A549 (cell line): ENCODE results near the gene NEK8. TPM values are rescaled to one million over a fixed set of nuclear protein-coding genes. Genes with fewer than 3 reads are reported as not detected.
A peak's percentile ranks its signal among the peaks of the same experiment; 100 is the strongest.
"Not testable (repeated sequence)": the region's sequence is repeated elsewhere in the genome, so short reads cannot be mapped to it uniquely, and the experiment has no call there.

Experiments
- ATAC-seq, 2 experiments: fragments of 200-7000 bp in 1 of 2; fragments of >200 bp in 1 of 2; cut with Nextera tagmentation in 1 of 2; cut with Tn5 transposase in 1 of 2; 3 replicates each; pipeline versions ENCODE4 v1.8.0 to v1.9.1; 2018 to 2020; ENCODE audit warnings: mild to moderate bottlenecking in 1 of 2, moderate library complexity in 1 of 2
- CTCF ChIA-PET: fragments of 300-600 bp; sonication (Branson Sonifier 250); formaldehyde crosslinking; extraction: SDS; loops from one replicate; lab custom pipeline; 2021; ENCODE audit warnings: antibody characterized with exemption, inconsistent platforms; lab: Yijun Ruan, JAX
- POLR2A ChIA-PET: fragments of 350-600 bp; formaldehyde crosslinking; extraction: SDS; loops from one replicate; lab custom pipeline; 2021; ENCODE audit warnings: antibody characterized with exemption, inconsistent platforms; lab: Yijun Ruan, JAX
- DNase-seq, 2 experiments: peaks; one replicate each; pipeline versions ENCODE4 v3.0.0 to v3.0.0-alpha.2; 2011 to 2016; ENCODE audit warnings: low read depth in 1 of 2, low spot score in 1 of 2
- FAIRE-seq: peaks from 2 replicates; lab custom pipeline; 2011; peaks lifted over from hg19 to GRCh38; lab: Jason Lieb, UNC
- H3K27ac ChIP-seq, 2 experiments: fragments of >200 bp; sonication (Bioruptor Twin); formaldehyde crosslinking; 3 replicates each; pipeline ENCODE4 v1.5.1; 2016 to 2017
- H3K4me1 ChIP-seq: fragments of >200 bp; sonication (Bioruptor Twin); formaldehyde crosslinking; 3 replicates; pipeline ENCODE4 v1.6.1; 2016
- H3K4me2 ChIP-seq: fragments of >200 bp; sonication (Bioruptor Twin); formaldehyde crosslinking; 3 replicates; pipeline ENCODE4 v1.6.1; 2016
- H3K4me3 ChIP-seq: fragments of >200 bp; sonication (Bioruptor Twin); formaldehyde crosslinking; 3 replicates; pipeline ENCODE4 v1.5.1; 2016
- H3K9me3 ChIP-seq: fragments of >200 bp; sonication (Bioruptor Twin); formaldehyde crosslinking; 3 replicates; pipeline ENCODE4 v1.6.1; 2016
- BHLHE40 ChIP-seq: IDR thresholded peaks from 2 replicates; pipeline ENCODE4 v1.6.1; 2012; ENCODE audit warnings: low read depth, low read length, inconsistent platforms
- CHD4 ChIP-seq: fragments of 200-600 bp; sonication (generic); IDR thresholded peaks from 2 replicates; pipeline ENCODE4 v1.6.1; 2016; ENCODE audit warnings: antibody characterized with exemption, mild to moderate bottlenecking, borderline replicate concordance
- CTCF ChIP-seq: fragments of >200 bp; sonication (Bioruptor Twin); formaldehyde crosslinking; IDR thresholded peaks from 3 replicates; pipeline ENCODE4 v1.5.1; 2016
- HMGXB4 ChIP-seq: fragments of 250-450 bp; sonication (Bioruptor Pico); IDR thresholded peaks from 2 replicates; pipeline ENCODE4 v1.5.0; 2021; ENCODE audit warnings: mild to moderate bottlenecking, moderate library complexity, borderline replicate concordance
- HOXA7 ChIP-seq: fragments of 250-450 bp; sonication (Bioruptor Pico); IDR thresholded peaks from 2 replicates; pipeline ENCODE4 v1.5.0; 2020; ENCODE audit warnings: mild to moderate bottlenecking, moderate library complexity
- HOXB5 ChIP-seq: fragments of 250-450 bp; sonication (Bioruptor Pico); IDR thresholded peaks from 2 replicates; pipeline ENCODE4 v1.5.0; 2020; ENCODE audit warnings: mild to moderate bottlenecking, moderate library complexity
- KDM5A ChIP-seq: fragments of 200-600 bp; sonication (generic); IDR thresholded peaks from 2 replicates; pipeline ENCODE4 v1.6.1; 2016; ENCODE audit warnings: antibody characterized with exemption, mild to moderate bottlenecking
- MAX ChIP-seq: IDR thresholded peaks from 2 replicates; pipeline ENCODE4 v1.6.1; 2012
- MAZ ChIP-seq: fragments of 150-350 bp; IDR thresholded peaks from 2 replicates; pipeline ENCODE4 v1.6.1; 2014; ENCODE audit warnings: antibody characterized with exemption, low read depth, low read length, borderline replicate concordance
- NPAS2 ChIP-seq: fragments of 250-450 bp; sonication (Bioruptor Pico); IDR thresholded peaks from 2 replicates; pipeline ENCODE4 v1.8.0; 2022; ENCODE audit warnings: mild to moderate bottlenecking, moderate library complexity, borderline replicate concordance
- PBX3 ChIP-seq: IDR thresholded peaks from 2 replicates; pipeline ENCODE4 v1.6.1; 2012
- PHF8 ChIP-seq: fragments of 200-600 bp; sonication (generic); IDR thresholded peaks from 2 replicates; pipeline ENCODE4 v1.6.1; 2016; ENCODE audit warnings: low read depth, mild to moderate bottlenecking, antibody characterized with exemption, moderate library complexity, borderline replicate concordance
- POLR2A ChIP-seq: IDR thresholded peaks from 2 replicates; pipeline ENCODE4 v1.6.1; 2012; ENCODE audit warnings: mild to moderate bottlenecking, low read length
- RCOR1 ChIP-seq: fragments of 150-350 bp; IDR thresholded peaks from 2 replicates; pipeline ENCODE4 v1.6.1; 2014; ENCODE audit warnings: antibody characterized with exemption, low read length, low read depth
- REST ChIP-seq: fragments of 200-600 bp; sonication (generic); IDR thresholded peaks from 2 replicates; pipeline ENCODE4 v1.6.1; 2016; ENCODE audit warnings: antibody characterized with exemption, mild to moderate bottlenecking, moderate library complexity
- SMC3 ChIP-seq: fragments of >200 bp; sonication (Bioruptor Twin); formaldehyde crosslinking; IDR thresholded peaks from 3 replicates; pipeline ENCODE4 v1.6.1; 2018; ENCODE audit warnings: inconsistent platforms
- TFCP2L1 ChIP-seq: fragments of 250-450 bp; sonication (Bioruptor Pico); IDR thresholded peaks from 2 replicates; pipeline ENCODE4 v1.5.0; 2021; ENCODE audit warnings: mild to moderate bottlenecking
- ZC3H11A ChIP-seq: fragments of 450-650 bp; IDR thresholded peaks from 2 replicates; pipeline ENCODE4 v1.6.1; 2014; ENCODE audit warnings: antibody characterized with exemption, mild to moderate bottlenecking
- ZFP36 ChIP-seq: fragments of 450-650 bp; IDR thresholded peaks from 2 replicates; pipeline ENCODE4 v1.6.1; 2014; ENCODE audit warnings: borderline replicate concordance; ENCODE audit not compliant: partially characterized antibody
- WGBS: methylation state at CpG from one replicate; pipeline ENCODE4 v1.1.6; 2017; ENCODE audit errors: missing lambda C conversion rate; 5-methylcytosine and 5-hydroxymethylcytosine counted together
- polyA plus RNA-seq, 4 experiments: library from polyadenylated mRNA; depleted of rRNA in 3 of 4; stranded (reverse); fragments of >200 nt; fragmentation: RNase III in 1 of 4; extraction: RNeasy Plus Mini Kit Qiagen cat#74134 plus additional on column Dnase treatment in 1 of 4; gene quantifications; 2 replicates in 3 of 4; 3 replicates in 1 of 4; pipeline ENCODE4 v1.2.3, GENCODE V29; 2011 to 2017

NEK8 gene
- polyA plus RNA-seq, 2 of the 4 experiments (the other 2 are of a cell fraction), result 5.1 to 5.3 TPM

GRCh38 chr17:28779601-28780000, 51.0 kb downstream of the NEK8 start:
- H3K27ac ChIP-seq, H3K4me2 ChIP-seq, H3K4me3 ChIP-seq, ATAC-seq, H3K4me1 ChIP-seq, DNase-seq, FAIRE-seq, H3K9me3 ChIP-seq, POLR2A ChIA-PET: not testable (repeated sequence)
- CTCF ChIA-PET, result interaction anchor here (1.4 to 4.9 kb wide), 2 partner anchors 8 to 16 kb away, joined by 4 to 32 read pairs; no protein-coding TSS in a partner anchor
- WGBS, result 96% methylated on average over 13 of the region's 13 CpGs
- TF ChIP-seq ZC3H11A, result peak; percentile 96

GRCh38 chr17:28783161-28783560, 54.6 kb downstream of the NEK8 start:
- no peak for FAIRE-seq
- no peak overlapping the region for H3K4me2 ChIP-seq
- no peak overlapping the region for H3K4me3 ChIP-seq
- no peaks in the 10 kb centered on the region for H3K9me3 ChIP-seq
- no peak overlapping the region for H3K27ac ChIP-seq
- no peak for ATAC-seq
- no peak for DNase-seq
- POLR2A ChIA-PET, result no interaction called here
- 86% methylated on average over 3 of the region's 3 CpGs for WGBS
- CTCF ChIA-PET, result interaction anchor here (0.6 to 3.7 kb wide), 10 partner anchors 10 to 336 kb away, joined by 3 to 26 read pairs (median 5); partner anchors contain the start of genes DHRS13 and TLCD1
- H3K4me1 ChIP-seq, result no peaks in the 10 kb centered on the region
- TF ChIP-seq CHD4 (no peak), MAZ (no peak), TFCP2L1 (CRISPR knock-in tag) (no peak), NPAS2 (no peak), CTCF (no peak), ZFP36 (no peak), PHF8 (no peak), POLR2A (no peak), REST (no peak), BHLHE40 (no peak), MAX (no peak), SMC3 (no peak), HMGXB4 (CRISPR knock-in tag) (no peak), KDM5A (no peak), RCOR1 (no peak), PBX3 (no peak), HOXB5 (CRISPR knock-in tag) (no peak), HOXA7 (no peak)
